ENCODE results near the gene CNTN5. TPM values are rescaled to one million over a fixed set of nuclear protein-coding genes. Genes with fewer than 3 reads are reported as not detected.

The CNTN5 gene
- total RNA-seq, 2 donors from 2014 or later = not detected

- ATAC-seq (no peak), DNase-seq (no peak)
- Mint-ChIP-seq H3K36me3 (ENCODE audit: low read depth) (no peaks in the 10 kb centered on the region), H3K27me3 (no peaks in the 10 kb centered on the region), H3K4me3 (no peak overlapping the region), H3K4me1 (no peaks in the 10 kb centered on the region), H3K27ac (no peak overlapping the region)
- no peaks in the 10 kb centered on the region for H3K9me3 ChIP-seq (ENCODE audit: control insufficient read depth, low read length, poor library complexity, severe bottlenecking)
These were observed 1045.7 kb downstream of the CNTN5 start for GRCh38 chr11:100066399-100066798.

GRCh38 chr11:100068116-100068515, 1047.4 kb downstream of the CNTN5 start:
- no peaks in the 10 kb centered on the region for H3K36me3 Mint-ChIP-seq (ENCODE audit: low read depth)

GRCh38 chr11:100072131-100072530, 1051.4 kb downstream of the CNTN5 start:
- Mint-ChIP-seq H3K4me1 (no peaks in the 10 kb centered on the region), H3K4me3 (no peak overlapping the region)
- DNase-seq = no peak

More at GRCh38 chr11:100068116-100068515, 1047.4 kb downstream of the CNTN5 start:
- H3K4me3 Mint-ChIP-seq = no peak overlapping the region
- no peaks in the 10 kb centered on the region for H3K9me3 ChIP-seq (ENCODE audit: control insufficient read depth, low read length, poor library complexity, severe bottlenecking)
- no peaks in the 10 kb centered on the region for H3K4me1 Mint-ChIP-seq
- ATAC-seq = no peak
- H3K27ac Mint-ChIP-seq = no peak overlapping the region
- H3K27me3 Mint-ChIP-seq = no peaks in the 10 kb centered on the region
- DNase-seq = no peak

GRCh38 chr11:100080381-100080780, 1059.6 kb downstream of the CNTN5 start:
- ATAC-seq = no peak
- H3K27me3 Mint-ChIP-seq = no peaks in the 10 kb centered on the region
- no peak overlapping the region for H3K4me3 Mint-ChIP-seq
- no peaks in the 10 kb centered on the region for H3K4me1 Mint-ChIP-seq
- no peaks in the 10 kb centered on the region for H3K36me3 Mint-ChIP-seq (ENCODE audit: low read depth)
- no peaks in the 10 kb centered on the region for H3K9me3 ChIP-seq (ENCODE audit: control insufficient read depth, low read length, poor library complexity, severe bottlenecking)
- H3K27ac Mint-ChIP-seq = no peak overlapping the region
- DNase-seq = no peak

More at GRCh38 chr11:100072131-100072530, 1051.4 kb downstream of the CNTN5 start:
- H3K27ac Mint-ChIP-seq = no peak overlapping the region
- no peaks in the 10 kb centered on the region for H3K9me3 ChIP-seq (ENCODE audit: control insufficient read depth, low read length, poor library complexity, severe bottlenecking)
- H3K36me3 Mint-ChIP-seq (ENCODE audit: low read depth) = no peaks in the 10 kb centered on the region
- no peaks in the 10 kb centered on the region for H3K27me3 Mint-ChIP-seq
- ATAC-seq = no peak

GRCh38 chr11:100080821-100081220, 1060.1 kb downstream of the CNTN5 start:
- no peaks in the 10 kb centered on the region for H3K9me3 ChIP-seq (ENCODE audit: control insufficient read depth, low read length, poor library complexity, severe bottlenecking)
- DNase-seq = no peak
- no peaks in the 10 kb centered on the region for H3K36me3 Mint-ChIP-seq (ENCODE audit: low read depth)
- H3K27ac Mint-ChIP-seq = no peak overlapping the region
- no peaks in the 10 kb centered on the region for H3K27me3 Mint-ChIP-seq
- no peaks in the 10 kb centered on the region for H3K4me1 Mint-ChIP-seq
- no peak overlapping the region for H3K4me3 Mint-ChIP-seq
- no peak for ATAC-seq

- Mint-ChIP-seq H3K27ac (no peak overlapping the region), H3K4me1 (no peaks in the 10 kb centered on the region), H3K4me3 (no peak overlapping the region), H3K36me3 (ENCODE audit: low read depth) (no peaks in the 10 kb centered on the region), H3K27me3 (no peaks in the 10 kb centered on the region)
- no peaks in the 10 kb centered on the region for H3K9me3 ChIP-seq (ENCODE audit: control insufficient read depth, low read length, poor library complexity, severe bottlenecking)
- no peak for DNase-seq
- ATAC-seq = no peak
These were observed 1072.9 kb downstream of the CNTN5 start for GRCh38 chr11:100093698-100094097.

GRCh38 chr11:100094121-100094865, 1073.5 kb downstream of the CNTN5 start:
- Mint-ChIP-seq H3K4me1 (no peaks in the 10 kb centered on the region), H3K36me3 (ENCODE audit: low read depth) (no peaks in the 10 kb centered on the region), H3K27me3 (no peaks in the 10 kb centered on the region), H3K27ac (no peak overlapping the region), H3K4me3 (no peak overlapping the region)
- no peak for ATAC-seq
- no peak for DNase-seq
- H3K9me3 ChIP-seq (ENCODE audit: control insufficient read depth, low read length, poor library complexity, severe bottlenecking) = no peaks in the 10 kb centered on the region

- ATAC-seq (no peak), DNase-seq (no peak)
- H3K9me3 ChIP-seq (ENCODE audit: control insufficient read depth, low read length, poor library complexity, severe bottlenecking) = no peaks in the 10 kb centered on the region
- Mint-ChIP-seq H3K27me3 (no peaks in the 10 kb centered on the region), H3K27ac (no peak overlapping the region), H3K36me3 (ENCODE audit: low read depth) (no peaks in the 10 kb centered on the region), H3K4me1 (no peaks in the 10 kb centered on the region), H3K4me3 (no peak overlapping the region)
These were observed 1075.1 kb downstream of the CNTN5 start for GRCh38 chr11:100095809-100096208.

- H3K9me3 ChIP-seq (ENCODE audit: control insufficient read depth, low read length, poor library complexity, severe bottlenecking) = no peaks in the 10 kb centered on the region
- Mint-ChIP-seq H3K36me3 (ENCODE audit: low read depth) (no peaks in the 10 kb centered on the region), H3K4me3 (no peak overlapping the region), H3K27me3 (no peaks in the 10 kb centered on the region), H3K4me1 (no peaks in the 10 kb centered on the region), H3K27ac (no peak overlapping the region)
- no peak for ATAC-seq
- no peak for DNase-seq
These were observed 1077.8 kb downstream of the CNTN5 start for GRCh38 chr11:100098560-100098959.

GRCh38 chr11:100105255-100105981, 1084.7 kb downstream of the CNTN5 start:
- ATAC-seq (no peak), DNase-seq (no peak)
- H3K36me3 Mint-ChIP-seq (ENCODE audit: low read depth) = no peaks in the 10 kb centered on the region
- H3K27ac Mint-ChIP-seq = no peak overlapping the region
- H3K9me3 ChIP-seq (ENCODE audit: control insufficient read depth, low read length, poor library complexity, severe bottlenecking) = peaks cover 2% of the 10 kb centered on the region
- no peaks in the 10 kb centered on the region for H3K27me3 Mint-ChIP-seq
- no peak overlapping the region for H3K4me3 Mint-ChIP-seq
- no peaks in the 10 kb centered on the region for H3K4me1 Mint-ChIP-seq

GRCh38 chr11:100105982-100106358, 1085.2 kb downstream of the CNTN5 start:
- Mint-ChIP-seq H3K36me3 (ENCODE audit: low read depth) (no peaks in the 10 kb centered on the region), H3K4me1 (no peaks in the 10 kb centered on the region), H3K4me3 (no peak overlapping the region), H3K27me3 (no peaks in the 10 kb centered on the region), H3K27ac (no peak overlapping the region)
- no peak for DNase-seq
- peaks cover 2% of the 10 kb centered on the region for H3K9me3 ChIP-seq (ENCODE audit: control insufficient read depth, low read length, poor library complexity, severe bottlenecking)
- no peak for ATAC-seq

- no peak for DNase-seq
- H3K9me3 ChIP-seq (ENCODE audit: control insufficient read depth, low read length, poor library complexity, severe bottlenecking) = peaks cover 4% of the 10 kb centered on the region
- no peaks in the 10 kb centered on the region for H3K27me3 Mint-ChIP-seq
- H3K4me1 Mint-ChIP-seq = no peaks in the 10 kb centered on the region
- H3K36me3 Mint-ChIP-seq (ENCODE audit: low read depth) = no peaks in the 10 kb centered on the region
- ATAC-seq = no peak
- H3K4me3 Mint-ChIP-seq = no peak overlapping the region
- H3K27ac Mint-ChIP-seq = no peak overlapping the region
These were observed 1098.4 kb downstream of the CNTN5 start for GRCh38 chr11:100119176-100119575.

- Mint-ChIP-seq H3K4me3 (no peak overlapping the region), H3K27me3 (no peaks in the 10 kb centered on the region), H3K36me3 (ENCODE audit: low read depth) (no peaks in the 10 kb centered on the region), H3K4me1 (no peaks in the 10 kb centered on the region), H3K27ac (no peak overlapping the region)
- ATAC-seq (no peak), DNase-seq (no peak)
- H3K9me3 ChIP-seq (ENCODE audit: control insufficient read depth, low read length, poor library complexity, severe bottlenecking) = no peaks in the 10 kb centered on the region
These were observed 1112.4 kb downstream of the CNTN5 start for GRCh38 chr11:100133114-100133513.

- Mint-ChIP-seq H3K27me3 (no peaks in the 10 kb centered on the region), H3K4me3 (no peak overlapping the region), H3K27ac (no peak overlapping the region), H3K4me1 (no peaks in the 10 kb centered on the region), H3K36me3 (ENCODE audit: low read depth) (no peaks in the 10 kb centered on the region)
- no peak for DNase-seq
- H3K9me3 ChIP-seq (ENCODE audit: control insufficient read depth, low read length, poor library complexity, severe bottlenecking) = peaks cover 3% of the 10 kb centered on the region
- no peak for ATAC-seq
These were observed 1120.5 kb downstream of the CNTN5 start for GRCh38 chr11:100141201-100141600.
